ENCODE measurements around the gene SPRY2.

SPRY2 gene

GRCh38 chr13:80341756-80342370, 937 bp upstream of the SPRY2 start:
- TF ChIP-seq CTCF (IDR thresholded peaks at IDR 0.05; ENCODE audit: control insufficient read depth, extremely low read depth, insufficient read depth), result no peak
- DNase-seq (ENCODE audit: low read depth), result no peak
- peak overlapping the region; percentile 68 for H3K4me3 ChIP-seq (ENCODE audit: low read depth, low read length)

GRCh38 chr13:80340651-80341100, 250 bp downstream of the SPRY2 start:
- no peak for TF ChIP-seq CTCF (IDR thresholded peaks at IDR 0.05; ENCODE audit: control insufficient read depth, extremely low read depth, insufficient read depth)
- no peak for DNase-seq (ENCODE audit: low read depth)
- peak overlapping the region; percentile 68 for H3K4me3 ChIP-seq (ENCODE audit: low read depth, low read length)

GRCh38 chr13:80339912-80340650, 845 bp downstream of the SPRY2 start:
- no peak for DNase-seq (ENCODE audit: low read depth)

GRCh38 chr13:80339563-80339911, 1.4 kb downstream of the SPRY2 start:
- H3K4me3 ChIP-seq (ENCODE audit: low read depth, low read length), result peak overlapping the region; percentile 68
- no peak for TF ChIP-seq CTCF (IDR thresholded peaks at IDR 0.05; ENCODE audit: control insufficient read depth, extremely low read depth, insufficient read depth)
- DNase-seq (ENCODE audit: low read depth), result no peak

More at GRCh38 chr13:80339912-80340650, 845 bp downstream of the SPRY2 start:
- peak overlapping the region; percentile 68 for H3K4me3 ChIP-seq (ENCODE audit: low read depth, low read length)
- no peak for TF ChIP-seq CTCF (IDR thresholded peaks at IDR 0.05; ENCODE audit: control insufficient read depth, extremely low read depth, insufficient read depth)

- H3K4me3 ChIP-seq (ENCODE audit: low read depth, low read length), result peak overlapping the region; percentile 68
- TF ChIP-seq CTCF (IDR thresholded peaks at IDR 0.05; ENCODE audit: control insufficient read depth, extremely low read depth, insufficient read depth), result peak; percentile 9; the same call in 1 of the 2 replicates
- DNase-seq (ENCODE audit: low read depth), result no peak
Observed at GRCh38 chr13:80338781-80339562, 2.0 kb downstream of the SPRY2 start.

GRCh38 chr13:80337288-80338081, 3.4 kb downstream of the SPRY2 start:
- DNase-seq (ENCODE audit: low read depth), result no peak
- H3K4me3 ChIP-seq (ENCODE audit: low read depth, low read length), result no peak overlapping the region
- no peak for TF ChIP-seq CTCF (IDR thresholded peaks at IDR 0.05; ENCODE audit: control insufficient read depth, extremely low read depth, insufficient read depth)

Data from LNCaP clone FGC (cell line).